BLaER1 treated with 17β-estradiol and CSF1 and Interleukin-3, amounts not matched to agents 10 nM and 100 nM (cell line): ENCODE data around the gene VPS26B.
"Not testable (repeated sequence)": the region's sequence is repeated elsewhere in the genome, so short reads cannot be mapped to it uniquely, and the experiment has no call there.

Experiments
- H3K27ac ChIP-seq, 11 experiments: shearing (Covaris generic); formaldehyde crosslinking; 2 replicates each; pipeline ENCODE4 v1.8.1; 2022
- H3K27me3 ChIP-seq, 11 experiments: shearing (Covaris generic); formaldehyde crosslinking; 2 replicates each; pipeline ENCODE4 v1.8.1; 2022
- H3K36me3 ChIP-seq, 11 experiments: shearing (Covaris generic); formaldehyde crosslinking; 2 replicates each; pipeline ENCODE4 v1.8.1; 2022
- H3K4me1 ChIP-seq, 10 experiments: shearing (Covaris generic); formaldehyde crosslinking; 2 replicates each; pipeline ENCODE4 v1.8.1; 2022
- H3K4me2 ChIP-seq, 11 experiments: shearing (Covaris generic); formaldehyde crosslinking; 2 replicates each; pipeline ENCODE4 v1.8.1; 2022
- H3K4me3 ChIP-seq, 10 experiments: shearing (Covaris generic); formaldehyde crosslinking; 2 replicates each; pipeline ENCODE4 v1.8.1; 2022
- H3K9ac ChIP-seq, 11 experiments: shearing (Covaris generic); formaldehyde crosslinking; 2 replicates each; pipeline ENCODE4 v1.8.1; 2022
- H3K9me3 ChIP-seq, 11 experiments: shearing (Covaris generic); formaldehyde crosslinking; replicated peaks in 1 of 11; 2 replicates each; pipeline ENCODE4 v1.8.1; 2022
- H4K20me1 ChIP-seq, 11 experiments: shearing (Covaris generic); formaldehyde crosslinking; 2 replicates each; pipeline ENCODE4 v1.8.1; 2022
- Cebpa-rat ChIP-seq, 11 experiments: shearing (Covaris generic); IDR thresholded peaks; 2 replicates each; pipeline ENCODE4 v1.8.1; 2022

VPS26B gene

DNA sequence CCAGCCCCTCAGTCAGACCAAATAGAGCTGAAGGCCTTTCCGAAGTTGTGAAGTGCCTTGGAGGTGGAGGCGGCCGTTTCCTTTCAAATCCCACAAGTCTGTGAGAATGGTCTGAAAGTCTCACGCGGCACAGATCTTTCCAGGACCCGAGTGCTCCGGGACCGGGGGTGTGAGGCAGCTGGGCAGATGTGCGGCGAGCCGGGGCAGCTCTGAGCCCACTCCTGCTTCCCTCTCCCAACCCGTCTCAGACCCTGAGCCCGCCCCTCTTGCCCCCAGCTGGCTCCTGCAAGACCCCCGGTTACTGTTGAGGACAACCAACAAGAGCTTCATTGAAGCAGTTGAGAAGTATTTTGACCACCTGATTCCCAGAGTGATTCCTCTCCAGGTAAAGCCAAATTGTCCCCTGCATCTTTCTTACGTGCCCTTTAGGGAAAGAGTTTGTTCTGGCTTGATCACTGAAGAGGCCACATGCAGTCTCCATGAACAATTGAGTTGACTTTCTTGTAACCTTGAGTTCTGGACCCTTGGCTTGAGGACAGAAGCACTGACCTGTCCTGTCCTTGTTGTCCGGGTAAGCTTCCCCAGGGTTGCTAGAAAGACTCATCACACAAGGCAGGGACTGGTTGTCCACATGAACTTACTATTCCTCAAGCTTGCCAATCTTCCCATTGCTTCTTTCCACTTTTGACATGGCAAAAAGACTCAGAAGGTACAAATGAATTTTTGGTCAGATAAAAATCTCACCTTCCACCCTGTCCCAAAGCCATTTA is 59.2 kb downstream of the VPS26B start:
- no peak for TF ChIP-seq Cebpa-rat (IDR thresholded peaks at IDR 0.05)
- peaks cover 0 to 7% (median 0%) of the 10 kb centered on the region in 11 experiments; a peak in 1 of 22 replicates for H4K20me1 ChIP-seq
- no peak overlapping the region for H3K27ac ChIP-seq
- H3K36me3 ChIP-seq, result no peaks in the 10 kb centered on the region
- H3K9me3 ChIP-seq, result peaks cover under 1 to 3% (median 1%) of the 10 kb centered on the region in 11 experiments; a peak in 17 of 22 replicates
- H3K27me3 ChIP-seq, result peaks cover 11 to 22% (median 13%) of the 10 kb centered on the region in 11 experiments
- H3K4me1 ChIP-seq, result no peaks in the 10 kb centered on the region
- no peak overlapping the region for H3K4me3 ChIP-seq
- no peak overlapping the region for H3K4me2 ChIP-seq
- H3K9ac ChIP-seq, result no peak overlapping the region

- H3K4me2 ChIP-seq, H3K27ac ChIP-seq, H3K4me3 ChIP-seq, H4K20me1 ChIP-seq, H3K4me1 ChIP-seq, H3K9me3 ChIP-seq, H3K36me3 ChIP-seq, H3K9ac ChIP-seq: not testable (repeated sequence)
- H3K27me3 ChIP-seq, result peaks cover 4 to 15% (median 6%) of the 10 kb centered on the region in 11 experiments; a peak in 20 of 22 replicates
Observed at GRCh38 chr11:134284349-134284748, 59.9 kb downstream of the VPS26B start.

GRCh38 chr11:134287561-134287960 is 63.1 kb downstream of the VPS26B start:
- no peak overlapping the region for H3K4me3 ChIP-seq
- no peak overlapping the region for H3K4me2 ChIP-seq
- H3K36me3 ChIP-seq, result no peaks in the 10 kb centered on the region
- H3K9me3 ChIP-seq, result no peaks in the 10 kb centered on the region
- H3K9ac ChIP-seq, result no peak overlapping the region
- no peak for TF ChIP-seq Cebpa-rat (IDR thresholded peaks at IDR 0.05)
- H3K27ac ChIP-seq, result no peak overlapping the region
- peaks cover 0 to 1% (median 0%) of the 10 kb centered on the region in 11 experiments; a peak in 1 of 22 replicates for H4K20me1 ChIP-seq
- H3K4me1 ChIP-seq, result peaks cover 0 to 16% (median 7%) of the 10 kb centered on the region in 10 experiments; a peak in 6 of 20 replicates
- no peaks in the 10 kb centered on the region for H3K27me3 ChIP-seq

GRCh38 chr11:134288486-134288885 is 64.0 kb downstream of the VPS26B start:
- no peak overlapping the region for H3K9ac ChIP-seq
- H3K9me3 ChIP-seq, result no peaks in the 10 kb centered on the region
- no peak overlapping the region for H3K4me2 ChIP-seq
- H3K27me3 ChIP-seq, result no peaks in the 10 kb centered on the region
- H3K27ac ChIP-seq, result no peak overlapping the region
- no peaks in the 10 kb centered on the region for H3K36me3 ChIP-seq
- H3K4me3 ChIP-seq, result no peak overlapping the region
- TF ChIP-seq Cebpa-rat (IDR thresholded peaks at IDR 0.05), result no peak
- no peaks in the 10 kb centered on the region for H4K20me1 ChIP-seq
- H3K4me1 ChIP-seq, result peaks cover 0 to 16% (median 7%) of the 10 kb centered on the region in 10 experiments; a peak in 6 of 20 replicates

- no peak overlapping the region for H3K9ac ChIP-seq
- no peaks in the 10 kb centered on the region for H4K20me1 ChIP-seq
- H3K27me3 ChIP-seq, result no peaks in the 10 kb centered on the region
- no peak overlapping the region for H3K27ac ChIP-seq
- no peaks in the 10 kb centered on the region for H3K9me3 ChIP-seq
- TF ChIP-seq Cebpa-rat (IDR thresholded peaks at IDR 0.05), result no peak
- H3K4me2 ChIP-seq, result no peak overlapping the region
- no peak overlapping the region for H3K4me3 ChIP-seq
- no peaks in the 10 kb centered on the region for H3K36me3 ChIP-seq
- H3K4me1 ChIP-seq, result peaks cover 0 to 16% (median 7%) of the 10 kb centered on the region in 10 experiments; a peak in 6 of 20 replicates
Observed at GRCh38 chr11:134289167-134289566, 64.7 kb downstream of the VPS26B start.

GRCh38 chr11:134289789-134290188 is 65.3 kb downstream of the VPS26B start:
- no peak overlapping the region for H3K9ac ChIP-seq

DNA sequence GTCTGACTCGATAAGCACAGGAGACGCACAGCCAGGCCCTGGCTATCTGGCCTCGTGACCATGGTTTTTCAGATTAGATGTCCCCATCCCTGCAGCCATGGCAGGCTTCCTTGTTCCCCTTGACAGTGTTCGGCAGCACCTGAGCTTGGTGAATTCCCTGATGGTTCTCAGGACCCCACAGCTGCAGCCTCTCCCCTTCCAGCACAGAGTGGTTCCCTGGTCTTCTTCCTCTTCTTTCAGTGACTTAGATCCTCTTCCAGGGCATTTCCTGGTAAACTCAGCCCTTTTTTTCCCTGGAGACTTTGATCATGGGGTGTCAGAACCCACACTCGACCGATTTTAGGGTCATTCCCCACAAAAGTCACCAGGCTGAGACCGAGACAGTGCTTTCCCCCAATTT is 66.2 kb downstream of the VPS26B start:
- no peak for TF ChIP-seq Cebpa-rat (IDR thresholded peaks at IDR 0.05)
- no peaks in the 10 kb centered on the region for H3K27me3 ChIP-seq
- H3K4me1 ChIP-seq, result peaks cover 0 to 16% (median 7%) of the 10 kb centered on the region in 10 experiments; a peak in 6 of 20 replicates

More at GRCh38 chr11:134289789-134290188, 65.3 kb downstream of the VPS26B start:
- H3K4me3 ChIP-seq, result no peak overlapping the region
- peaks cover 0 to 16% (median 7%) of the 10 kb centered on the region in 10 experiments; a peak in 6 of 20 replicates for H3K4me1 ChIP-seq
- no peaks in the 10 kb centered on the region for H3K9me3 ChIP-seq
- no peaks in the 10 kb centered on the region for H3K27me3 ChIP-seq
- H3K27ac ChIP-seq, result no peak overlapping the region
- no peaks in the 10 kb centered on the region for H4K20me1 ChIP-seq
- H3K36me3 ChIP-seq, result no peaks in the 10 kb centered on the region
- H3K4me2 ChIP-seq, result no peak overlapping the region
- TF ChIP-seq Cebpa-rat (IDR thresholded peaks at IDR 0.05), result no peak

DNA sequence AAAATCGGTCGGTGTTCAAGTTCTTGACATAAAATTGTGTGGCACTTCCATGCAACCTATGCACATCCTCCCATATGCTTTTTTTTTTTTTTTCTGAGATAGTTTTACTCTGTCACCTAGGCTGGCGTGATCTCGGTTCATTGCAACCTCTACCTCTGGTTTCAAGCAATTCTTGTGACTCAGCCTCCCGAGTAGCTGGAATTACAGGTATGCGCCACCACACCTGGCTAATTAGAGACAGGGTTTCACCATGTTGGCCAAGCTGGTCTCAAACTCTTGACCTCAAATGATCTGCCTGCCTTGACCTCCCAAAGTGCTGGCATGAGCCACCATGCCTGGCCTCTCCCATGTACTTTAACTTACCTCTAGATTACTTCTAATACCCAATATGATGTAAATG is 66.7 kb downstream of the VPS26B start:
- no peaks in the 10 kb centered on the region for H3K36me3 ChIP-seq
- H3K27me3 ChIP-seq, result no peaks in the 10 kb centered on the region
- TF ChIP-seq Cebpa-rat (IDR thresholded peaks at IDR 0.05), result no peak
- peak overlapping the region in 3 of 11 experiments; percentile 7 to 35 (median 19); a peak in 2 of 22 replicates for H3K4me2 ChIP-seq
- H3K4me1 ChIP-seq, result peaks cover 0 to 16% (median 7%) of the 10 kb centered on the region in 10 experiments; a peak in 6 of 20 replicates
- H3K27ac ChIP-seq, result no peak overlapping the region
- H3K9ac ChIP-seq, result no peak overlapping the region
- no peaks in the 10 kb centered on the region for H3K9me3 ChIP-seq
- no peaks in the 10 kb centered on the region for H4K20me1 ChIP-seq
- H3K4me3 ChIP-seq, result no peak overlapping the region

More for the DNA sequence above, 66.2 kb downstream of the VPS26B start:
- no peaks in the 10 kb centered on the region for H3K36me3 ChIP-seq
- peak overlapping the region in 8 of 11 experiments; percentile 5 to 41 (median 30); a peak in 9 of 22 replicates for H3K4me2 ChIP-seq
- H3K4me3 ChIP-seq, result no peak overlapping the region
- no peaks in the 10 kb centered on the region for H3K9me3 ChIP-seq
- no peak overlapping the region for H3K9ac ChIP-seq
- H4K20me1 ChIP-seq, result no peaks in the 10 kb centered on the region
- H3K27ac ChIP-seq, result no peak overlapping the region

- no peak overlapping the region for H3K27ac ChIP-seq
Observed at GRCh38 chr11:134292661-134293060, 68.2 kb downstream of the VPS26B start.

More at GRCh38 chr11:134292661-134293060, 68.2 kb downstream of the VPS26B start:
- H3K4me1 ChIP-seq, result peaks cover 0 to 16% (median 7%) of the 10 kb centered on the region in 10 experiments; a peak in 6 of 20 replicates
- no peaks in the 10 kb centered on the region for H3K27me3 ChIP-seq
- no peak overlapping the region for H3K9ac ChIP-seq
- no peak overlapping the region for H3K4me3 ChIP-seq
- H3K36me3 ChIP-seq, result no peaks in the 10 kb centered on the region
- H3K9me3 ChIP-seq, result no peaks in the 10 kb centered on the region
- no peak for TF ChIP-seq Cebpa-rat (IDR thresholded peaks at IDR 0.05)
- H4K20me1 ChIP-seq, result no peaks in the 10 kb centered on the region
- H3K4me2 ChIP-seq, result no peak overlapping the region
